Stimulated activated CD8-positive, alpha-beta memory T cell treated with anti-CD3 and anti-CD28 coated beads, Interleukin-4, amount 100 ng/mL, for 1 hour (primary cell): ENCODE results near the gene TULP4.

Experiments used
- DNase-seq, 2 donors: peaks; one replicate each; pipeline ENCODE4 v3.0.0-alpha.2; 2020; ENCODE audit warnings: low read depth in 2 of 2, low spot score in 1 of 2

The TULP4 gene

DNA sequence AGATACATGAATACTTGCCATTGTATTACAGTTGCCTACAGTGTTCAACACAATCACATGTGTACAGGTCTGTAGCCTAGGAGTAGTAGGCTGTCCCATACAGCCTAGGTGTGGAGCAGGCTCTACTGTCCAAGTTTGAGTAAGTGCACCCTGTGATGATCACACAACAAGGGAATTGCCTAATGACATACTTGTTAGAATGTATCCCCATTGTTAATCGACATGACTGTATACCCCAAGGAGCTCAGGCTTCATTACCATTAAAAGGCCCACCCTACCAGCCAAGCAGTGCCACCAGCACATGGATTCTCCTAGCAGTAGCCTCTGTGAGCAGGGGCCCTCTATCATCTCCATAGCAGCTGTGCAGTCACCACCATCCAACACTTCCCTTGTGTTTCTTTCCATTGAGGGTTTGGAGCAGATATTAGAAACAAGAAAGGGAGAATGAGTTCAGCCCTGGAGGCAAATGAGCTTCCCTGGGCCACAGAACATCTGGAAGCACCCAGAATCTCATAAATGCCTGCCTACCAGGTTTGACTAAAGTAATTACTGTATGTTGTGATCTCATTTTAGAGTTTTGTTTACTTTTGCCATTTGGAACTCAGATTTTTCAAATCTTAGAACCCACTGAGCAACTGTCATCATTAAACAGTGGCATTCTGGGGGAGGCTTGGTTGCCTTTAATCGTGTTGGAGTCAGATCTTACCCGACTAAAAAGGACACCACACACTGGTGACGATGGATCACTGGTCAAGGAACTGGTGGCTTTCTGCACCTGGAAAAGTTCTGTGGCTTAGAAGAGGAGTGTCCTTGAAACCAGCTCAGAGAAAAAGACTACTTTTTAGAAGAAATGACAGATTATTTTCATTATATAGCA, 104.9 kb downstream of the TULP4 start:
- DNase-seq, result no peak

DNA sequence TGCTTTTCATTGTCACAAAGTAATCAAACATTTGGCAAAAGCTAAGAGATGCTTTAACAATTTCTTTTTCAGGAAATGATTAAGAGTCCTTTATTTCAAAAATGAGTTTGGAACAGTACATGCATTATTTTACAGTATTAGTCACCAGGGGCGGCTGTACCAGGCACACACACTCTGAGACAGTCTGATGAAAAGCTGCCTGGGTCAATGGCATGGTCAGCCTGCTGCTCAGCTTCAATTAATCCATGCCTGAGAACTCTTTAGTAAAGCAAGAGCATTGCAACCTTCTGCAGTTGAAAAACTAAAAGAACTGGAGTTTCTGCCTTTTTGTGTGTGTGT, 105.5 kb downstream of the TULP4 start:
- no peak for DNase-seq

DNA sequence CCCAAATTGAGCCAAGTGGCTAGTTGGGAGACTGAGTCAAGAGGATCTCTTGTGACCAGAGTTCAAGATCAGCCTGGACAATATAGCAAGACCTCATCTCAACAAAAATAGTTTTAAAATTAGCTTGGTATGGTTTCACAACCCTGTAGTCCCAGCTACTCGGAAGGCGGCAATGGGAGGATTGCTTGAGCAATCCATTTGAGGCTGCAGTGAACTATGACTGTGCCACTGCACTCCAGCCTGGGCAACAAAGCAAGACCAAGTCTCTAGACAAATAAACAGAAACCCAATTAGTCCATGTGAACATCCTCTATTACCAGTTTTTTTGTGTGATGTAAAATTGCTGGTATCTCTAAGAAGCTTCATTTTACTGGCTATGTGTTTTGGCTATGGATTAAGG, 106.2 kb downstream of the TULP4 start:
- DNase-seq, result no peak

DNA sequence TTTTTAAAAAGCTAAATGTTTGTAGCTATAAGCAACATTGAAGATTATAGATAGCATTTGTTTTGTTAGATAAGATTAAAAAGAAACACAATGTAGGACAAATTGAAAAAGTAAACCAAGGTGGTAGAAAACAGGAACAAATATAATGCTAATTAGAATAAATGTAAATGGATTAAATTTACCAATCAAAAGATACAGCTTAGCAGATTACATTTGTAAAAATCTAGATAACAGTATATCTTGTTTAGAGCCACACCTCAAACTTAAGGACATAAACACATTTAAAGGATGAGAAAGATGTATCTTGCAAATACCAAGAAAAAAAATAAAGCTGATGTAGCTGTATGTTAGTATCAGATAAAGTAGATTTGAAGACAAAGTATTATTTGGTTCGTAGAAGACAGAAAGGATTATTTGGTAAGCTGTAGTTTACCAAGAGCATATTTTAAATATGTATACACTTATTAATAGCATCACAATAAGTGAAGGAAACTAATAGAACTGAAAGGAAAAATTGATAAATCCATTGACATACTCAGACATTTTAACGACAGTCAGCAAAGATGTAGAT, 107.2 kb downstream of the TULP4 start:
- no peak for DNase-seq

DNA sequence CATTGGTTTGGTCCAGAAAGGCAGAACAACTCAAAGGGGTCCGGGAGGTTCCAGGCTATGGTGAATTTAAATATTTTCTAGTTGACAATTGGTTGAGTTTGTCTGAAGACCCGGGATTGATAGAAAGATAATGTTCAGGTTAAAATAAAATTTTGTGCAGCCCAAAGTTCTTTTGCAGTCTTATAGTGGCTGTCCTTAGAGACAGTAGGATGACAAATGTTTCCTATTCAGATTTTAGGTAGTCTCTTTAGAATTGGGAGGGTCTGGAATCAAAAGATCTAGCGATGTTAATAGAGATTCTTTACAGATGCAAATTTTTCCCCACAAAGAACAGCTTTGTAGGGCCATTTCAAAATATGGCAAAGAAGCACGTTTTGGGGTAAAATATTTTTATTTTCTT, 109.1 kb downstream of the TULP4 start:
- DNase-seq, result no peak

DNA sequence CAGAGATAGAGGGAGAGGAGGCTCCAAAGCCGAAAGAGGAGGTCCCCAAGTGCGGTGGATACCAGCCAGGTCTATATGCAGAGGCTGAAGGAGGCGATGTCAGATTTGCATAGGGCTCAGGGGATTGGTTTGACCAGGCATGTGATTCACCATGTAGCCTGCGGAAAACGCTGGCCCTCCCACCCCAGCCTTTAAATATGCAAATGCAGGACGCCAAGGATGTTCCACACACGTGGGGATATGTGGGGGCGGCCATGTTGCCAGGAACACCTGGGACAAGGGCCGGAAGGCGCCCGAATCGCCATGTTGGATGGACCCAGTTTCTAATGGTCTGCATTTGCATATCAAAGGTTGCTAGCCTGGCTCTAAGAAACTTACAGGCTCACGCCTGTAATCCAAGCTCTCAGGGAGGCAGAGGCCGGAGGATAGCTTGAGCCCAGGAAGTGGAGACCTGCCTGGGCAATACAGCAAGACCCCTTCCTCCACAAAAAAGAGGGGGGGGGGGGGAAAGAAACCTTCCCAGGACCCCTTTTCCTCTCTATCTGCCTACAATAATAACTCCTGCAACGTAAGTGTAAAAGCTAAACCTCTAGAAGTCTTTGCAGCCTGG, 110.5 kb downstream of the TULP4 start:
- no peak for DNase-seq

DNA sequence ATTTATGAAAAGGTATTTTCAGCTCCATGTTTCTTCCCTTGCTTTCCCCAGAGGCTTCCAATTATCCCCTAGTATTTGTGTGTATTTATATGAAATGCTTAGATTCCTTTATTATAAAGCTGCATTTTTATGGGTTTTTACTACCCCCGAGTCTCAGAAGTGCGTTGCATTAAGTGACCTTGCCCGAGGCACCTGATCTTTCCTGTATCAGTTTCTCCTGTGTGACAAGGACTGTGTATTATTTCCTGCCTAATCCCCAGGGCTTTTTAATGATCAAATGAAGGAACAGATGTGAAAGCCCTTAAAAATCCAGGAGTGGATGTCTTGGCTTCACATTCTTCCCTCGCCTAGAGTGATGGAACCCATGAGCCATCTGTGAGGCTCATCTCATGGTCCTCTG, 118.8 kb downstream of the TULP4 start:
- no peak for DNase-seq

DNA sequence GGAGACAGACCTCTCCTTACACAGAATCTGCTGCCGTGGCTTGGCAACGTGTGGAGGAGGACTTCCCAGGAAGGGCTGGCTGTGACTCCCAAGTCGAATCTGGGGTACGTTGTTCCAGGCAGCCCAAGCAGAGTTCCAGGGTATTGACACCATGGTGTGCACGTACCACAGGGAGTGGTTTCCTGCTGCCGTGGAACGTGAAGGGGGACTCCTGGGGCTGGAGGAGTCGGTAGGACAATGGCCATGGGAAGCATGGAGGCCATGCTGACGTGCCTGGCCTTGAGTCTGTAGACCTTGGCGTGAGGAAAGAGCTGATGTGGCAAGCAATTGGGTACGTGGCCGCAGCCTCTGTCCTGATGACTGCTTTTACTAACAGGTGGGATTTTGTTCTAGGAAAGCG, 119.3 kb downstream of the TULP4 start:
- no peak for DNase-seq

DNA sequence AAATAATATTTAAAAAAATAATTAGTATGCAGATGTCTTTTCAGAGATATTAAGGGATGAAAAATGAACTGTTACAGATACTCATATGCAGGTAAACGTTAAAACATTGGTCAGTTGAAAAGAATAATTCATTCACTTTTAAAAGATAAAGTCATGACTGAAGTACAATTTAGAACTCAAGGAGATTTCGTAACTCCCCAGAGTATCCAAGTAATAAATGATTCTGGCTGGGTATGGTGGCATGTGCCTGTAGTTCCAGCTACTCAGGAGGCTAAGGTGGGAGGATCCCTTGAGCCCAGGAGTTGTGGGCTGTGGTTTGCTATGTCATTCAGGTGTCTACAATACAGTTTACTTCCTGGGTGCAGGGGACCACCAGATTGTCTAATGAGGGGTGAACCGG, 125.3 kb downstream of the TULP4 start:
- DNase-seq, result no peak

DNA sequence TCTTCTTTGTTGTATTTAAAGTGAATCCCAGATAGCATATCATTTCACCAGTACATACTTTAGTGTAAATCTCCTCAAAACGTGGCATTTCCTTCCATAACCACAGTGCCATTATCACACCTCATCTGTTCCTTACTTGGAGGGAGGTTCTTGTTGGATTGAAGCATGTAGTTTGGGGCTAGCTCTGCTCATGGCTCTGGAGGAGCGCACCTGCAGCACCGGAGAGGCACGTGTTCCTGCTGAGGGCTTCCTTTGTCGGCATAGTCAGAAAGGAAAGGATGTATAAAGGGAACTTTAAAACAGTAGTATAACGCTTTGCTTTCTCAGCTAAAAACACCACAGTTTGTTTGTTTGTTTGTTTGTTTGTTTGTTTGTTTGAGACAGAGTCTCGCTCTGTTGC, 126.0 kb downstream of the TULP4 start:
- DNase-seq, result no peak

DNA sequence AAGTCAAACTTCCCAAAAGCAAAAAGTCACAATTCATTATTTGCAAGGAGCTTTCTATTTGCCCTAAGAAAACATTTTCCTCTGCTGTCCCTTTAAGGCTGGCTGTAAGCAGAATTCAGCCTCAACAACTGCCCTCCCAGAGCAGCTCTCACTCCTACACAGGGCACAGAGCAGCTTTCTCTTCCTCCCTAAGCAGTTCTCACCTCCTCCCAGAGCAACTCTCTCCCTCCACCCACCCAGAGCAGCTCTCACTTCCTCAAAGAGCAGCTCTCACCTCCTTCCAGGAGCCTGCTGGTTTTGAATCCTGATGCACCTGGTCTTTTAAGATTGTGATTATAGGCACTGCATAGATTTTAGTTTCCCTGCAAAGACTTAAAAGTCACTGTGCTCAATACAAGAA, 127.0 kb downstream of the TULP4 start:
- no peak for DNase-seq

DNA sequence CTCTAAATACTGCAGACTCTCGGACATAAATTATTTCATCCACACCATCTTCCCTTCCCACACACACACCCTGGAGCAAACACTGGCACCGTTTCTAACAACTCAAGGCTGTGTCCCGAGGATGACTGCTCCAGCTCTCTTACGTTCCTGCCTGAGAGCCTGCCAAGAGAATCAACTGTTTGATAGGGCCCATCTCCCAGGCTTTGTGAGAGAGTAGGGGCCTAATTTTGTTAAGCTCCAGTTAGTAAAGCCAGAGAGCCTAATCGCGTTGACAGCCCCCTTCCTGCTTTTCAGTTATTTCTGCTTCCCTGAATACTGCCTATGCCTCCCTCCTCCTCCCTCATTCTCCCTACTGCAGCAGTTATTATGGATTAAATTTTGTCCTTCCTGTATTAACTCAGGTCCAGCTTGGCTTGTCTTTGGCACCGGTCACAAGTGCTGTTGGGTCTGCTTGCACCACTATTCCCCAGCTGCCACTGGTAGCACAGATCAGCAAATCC, 129.5 kb downstream of the TULP4 start:
- no peak for DNase-seq

DNA sequence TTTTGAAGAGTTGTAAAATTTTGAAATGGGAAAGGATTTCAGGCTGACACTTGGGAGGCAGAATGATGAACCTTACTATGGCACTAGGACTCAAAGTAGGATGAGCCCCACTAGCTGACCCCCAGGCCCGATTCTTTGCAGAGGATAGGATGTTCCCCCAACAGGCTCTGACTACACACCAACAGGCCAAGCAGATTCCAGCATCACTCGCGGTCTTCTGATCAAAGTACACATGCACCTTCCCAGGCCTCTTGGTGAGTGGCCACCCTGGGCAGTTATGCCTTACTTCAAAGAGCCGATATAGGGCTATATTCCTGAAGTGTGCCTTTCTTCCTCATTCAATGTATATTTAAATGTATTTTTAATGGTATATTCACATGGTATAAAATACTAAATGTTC, 130.0 kb downstream of the TULP4 start:
- no peak for DNase-seq

DNA sequence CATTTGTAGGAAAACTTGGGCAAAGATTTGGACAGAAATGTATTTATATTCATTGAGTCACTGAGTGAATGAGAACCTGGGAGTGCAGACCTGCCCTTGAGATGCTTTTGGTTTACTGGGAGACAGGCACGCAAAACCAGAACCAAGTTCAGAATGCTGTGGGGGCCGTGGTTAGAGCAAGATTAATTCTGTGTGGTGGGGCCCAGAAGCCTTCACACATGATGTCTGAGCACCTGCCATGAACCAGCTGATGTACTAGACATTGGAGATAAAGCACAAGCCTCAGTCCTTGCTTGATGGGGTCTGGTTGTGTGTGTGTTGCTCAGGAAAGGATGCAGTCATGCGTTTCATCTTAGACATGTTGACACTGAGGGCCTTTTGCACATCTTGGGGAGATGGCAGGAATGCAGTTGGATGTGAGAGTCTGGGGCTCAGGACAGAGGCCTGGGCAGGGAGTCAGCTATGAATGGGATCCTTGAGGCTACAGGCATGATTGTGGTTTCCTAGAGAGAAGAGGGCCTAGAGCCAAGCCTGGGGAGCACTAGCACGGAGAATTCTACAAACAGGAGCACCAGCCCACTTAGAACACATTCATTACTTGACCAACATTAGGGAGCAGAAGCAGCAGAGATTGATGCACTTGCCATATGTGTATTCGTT, 133.3 kb downstream of the TULP4 start:
- DNase-seq, result no peak

DNA sequence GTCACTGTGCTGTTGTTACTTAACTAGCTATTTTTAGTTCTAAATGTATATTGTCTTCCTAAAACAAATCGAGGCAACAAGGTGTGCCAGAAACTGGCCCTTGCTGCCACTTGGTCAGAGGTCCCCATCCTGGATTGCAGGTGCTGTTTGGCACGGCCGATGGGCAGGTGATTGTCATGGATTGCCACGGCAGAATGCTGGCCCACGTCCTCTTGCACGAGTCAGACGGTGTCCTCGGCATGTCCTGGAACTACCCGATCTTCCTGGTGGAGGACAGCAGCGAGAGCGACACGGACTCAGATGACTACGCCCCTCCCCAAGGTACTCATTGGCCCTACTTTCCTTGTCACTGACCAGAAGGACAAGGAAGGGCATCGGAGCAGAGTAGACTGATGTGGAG, 136.6 kb downstream of the TULP4 start:
- no peak for DNase-seq

DNA sequence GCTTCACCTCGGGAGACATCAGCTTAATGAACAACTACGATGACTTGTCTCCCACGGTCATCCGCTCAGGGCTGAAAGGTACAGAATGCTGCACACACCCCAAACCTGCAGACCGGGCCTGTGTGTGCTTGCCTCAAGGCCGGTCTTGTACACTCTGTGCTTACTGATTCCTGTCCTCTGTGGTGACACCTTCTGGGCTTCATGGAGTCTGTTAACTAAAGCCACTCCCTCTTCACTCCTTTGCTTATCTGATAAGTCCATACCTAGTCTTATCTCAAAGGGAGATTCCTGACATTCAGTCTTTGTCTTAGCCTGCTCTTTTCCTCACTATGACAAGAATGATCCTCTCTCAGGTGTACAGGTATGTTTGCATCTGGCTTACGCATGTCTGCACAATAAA, 139.9 kb downstream of the TULP4 start:
- DNase-seq, result no peak

DNA sequence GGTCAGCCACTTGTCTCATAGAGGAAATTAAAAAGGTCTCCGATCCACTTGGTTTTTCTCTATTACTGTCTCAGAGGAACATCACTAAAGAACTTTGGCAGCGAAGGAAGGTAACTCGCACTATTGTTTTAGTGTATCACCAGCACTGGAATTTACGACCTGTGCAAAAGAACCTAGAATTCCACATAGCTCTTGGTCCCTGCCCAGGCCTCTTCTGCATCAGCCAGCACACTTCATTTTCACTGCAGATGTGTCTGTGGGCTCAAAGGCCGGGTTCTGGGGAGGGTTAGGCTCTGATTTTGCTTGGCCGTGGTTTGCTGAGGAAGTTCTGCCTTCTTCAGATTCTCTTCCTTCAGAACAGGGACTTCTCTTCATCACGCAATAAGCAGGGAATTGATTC, 144.9 kb downstream of the TULP4 start:
- no peak for DNase-seq

DNA sequence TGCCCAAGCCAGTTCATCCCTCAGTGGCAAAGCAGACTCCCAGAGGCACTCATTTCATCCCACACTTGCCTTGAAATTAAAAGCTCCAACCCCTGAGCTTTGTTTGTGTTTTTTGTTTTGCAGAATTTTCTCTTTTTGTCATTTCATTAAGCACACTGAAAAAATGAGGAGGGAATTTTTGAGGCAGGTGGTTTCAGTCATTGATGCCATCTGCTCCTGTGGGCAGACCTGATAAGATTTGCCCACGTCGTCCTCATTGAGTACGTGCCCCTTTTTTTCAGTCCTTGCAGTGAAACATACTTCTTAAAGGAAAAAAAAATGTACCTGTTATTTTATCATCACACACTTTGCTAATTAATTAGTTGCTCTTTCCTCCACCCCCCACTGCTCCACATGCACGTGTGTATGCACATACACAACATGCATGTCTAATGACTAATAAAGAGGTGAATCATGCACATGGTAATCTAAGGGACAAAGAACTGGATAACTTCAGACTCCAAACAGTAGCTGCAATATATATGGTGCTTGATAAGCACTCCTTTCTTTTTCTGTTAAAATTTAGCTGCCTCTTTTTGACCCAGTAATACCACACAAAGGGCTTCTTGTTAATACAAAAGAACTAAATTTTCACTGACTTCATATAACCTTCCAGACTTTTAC, 145.5 kb downstream of the TULP4 start:
- no peak for DNase-seq

DNA sequence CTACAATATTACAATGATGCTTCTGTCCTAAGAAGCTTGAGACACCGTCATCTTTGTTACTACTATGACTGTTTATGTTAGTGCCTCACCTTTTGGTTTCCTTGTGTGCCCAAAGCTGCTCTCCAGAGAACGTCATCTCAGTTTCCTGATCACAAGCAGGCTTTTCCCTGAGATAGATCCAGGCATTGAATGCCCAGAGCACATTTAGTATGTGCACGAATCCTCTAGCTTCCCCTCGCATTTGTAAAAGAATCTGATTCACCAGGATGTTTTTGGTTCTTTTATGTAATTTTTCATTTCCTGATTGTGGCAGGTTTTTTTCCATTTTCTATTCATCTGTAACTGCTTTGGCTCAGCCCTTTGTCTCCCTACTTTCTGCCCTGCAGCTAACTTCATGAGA, 147.5 kb downstream of the TULP4 start:
- DNase-seq, result no peak

DNA sequence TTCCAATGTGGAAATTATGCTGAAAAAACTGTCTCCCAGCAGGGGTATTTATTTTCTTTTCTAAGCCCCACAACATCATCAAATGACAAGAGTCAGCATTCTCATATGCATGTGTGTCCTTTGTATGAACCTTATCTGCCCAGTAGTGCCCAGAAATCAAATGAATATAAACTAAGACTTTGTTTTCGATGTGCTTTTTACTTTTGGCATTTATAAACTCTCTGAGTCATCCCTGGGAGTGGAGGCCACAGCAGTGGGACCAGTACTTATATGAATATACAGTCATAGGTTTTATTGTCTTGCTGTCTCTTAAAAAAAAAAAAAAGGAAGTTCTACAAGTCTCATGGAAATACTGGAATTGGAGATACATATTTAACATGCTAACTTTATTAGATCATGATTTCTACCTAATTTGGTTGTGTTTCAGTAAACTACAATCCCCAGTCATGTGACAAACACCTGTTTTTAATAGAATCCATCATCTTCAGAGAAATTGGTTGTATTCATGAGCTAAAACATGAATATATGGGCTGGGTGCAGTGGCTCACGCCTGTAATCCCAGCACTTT, 148.4 kb downstream of the TULP4 start:
- DNase-seq, result no peak

DNA sequence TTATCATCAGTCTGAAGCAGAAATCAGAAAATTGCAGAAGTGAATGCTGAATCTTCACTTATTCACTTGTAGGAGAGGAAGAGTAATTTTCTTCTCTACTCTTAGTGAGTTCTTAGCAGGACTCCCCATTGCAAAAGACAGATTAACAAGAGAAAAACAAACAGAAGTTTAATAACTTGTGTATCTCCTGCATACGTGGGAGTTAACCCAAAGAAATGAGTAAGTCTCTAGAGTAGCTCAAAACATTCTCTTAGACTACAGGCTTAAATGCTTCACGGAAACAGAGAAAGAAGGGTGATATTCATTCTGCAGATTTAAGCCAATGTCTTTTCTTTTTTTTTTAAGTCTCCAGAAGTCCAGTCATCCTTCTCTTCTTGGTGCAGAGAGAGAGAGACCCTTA, 149.7 kb downstream of the TULP4 start:
- no peak for DNase-seq
